ENCODE measurements around the gene TET2. TPM values are rescaled to one million over a fixed set of nuclear protein-coding genes. Genes with fewer than 3 reads are reported as not detected.

TET2 gene
- total RNA-seq, 4 donors from 2014 or later = 27.4 to 40.5 (median 32.4) TPM

- Histone ChIP-seq H3K27me3 (no peaks in the 10 kb centered on the region), H3K9me3 (no peaks in the 10 kb centered on the region), H3K4me3 (replicated peaks in 1 of 3) (no peak overlapping the region), H3K4me1 (no peaks in the 10 kb centered on the region), H3K27ac (no peak overlapping the region), H3K36me3 (peaks cover 34 to 36% of the 10 kb centered on the region in 2 donors)
- intact Hi-C loops (cut with DNase I) = no loop called here
- WGBS, 2 donors = 94 to 97% methylated on average over 1 of the region's 1 CpG
- TF ChIP-seq CTCF (IDR thresholded peaks at IDR 0.05) (no peak), POLR2A (IDR thresholded peaks at IDR 0.05) (no peak)
- DNase-seq = no peak
Observed at GRCh38 chr4:105272002-105272401, 125.3 kb downstream of the TET2 start.

- no peak overlapping the region for H3K27ac ChIP-seq
- no peak overlapping the region for H3K4me3 ChIP-seq (replicated peaks in 1 of 3)
- whole genome bisulfite sequencing, 2 donors = 91% methylated on average over 1 of the region's 1 CpG
- no peak for TF ChIP-seq CTCF (IDR thresholded peaks at IDR 0.05)
- no peak for TF ChIP-seq POLR2A (IDR thresholded peaks at IDR 0.05)
- intact Hi-C loops (cut with DNase I) = no loop called here
- H3K27me3 ChIP-seq = no peaks in the 10 kb centered on the region
- no peaks in the 10 kb centered on the region for H3K4me1 ChIP-seq
- no peaks in the 10 kb centered on the region for H3K9me3 ChIP-seq
- H3K36me3 ChIP-seq = peaks cover 34 to 36% of the 10 kb centered on the region in 2 donors
- no peak for DNase-seq
Observed at GRCh38 chr4:105273230-105273629, 126.6 kb downstream of the TET2 start.

- intact Hi-C loops (cut with DNase I) = no loop called here
- Histone ChIP-seq H3K4me3 (replicated peaks in 1 of 3) (no peak overlapping the region), H3K36me3 (peaks cover 34 to 36% of the 10 kb centered on the region in 2 donors), H3K4me1 (no peaks in the 10 kb centered on the region), H3K9me3 (no peaks in the 10 kb centered on the region), H3K27me3 (no peaks in the 10 kb centered on the region), H3K27ac (no peak overlapping the region)
- 86 to 89% methylated on average over 2 of the region's 2 CpGs for WGBS, 2 donors
- TF ChIP-seq POLR2A (IDR thresholded peaks at IDR 0.05) (no peak), CTCF (IDR thresholded peaks at IDR 0.05) (no peak)
- DNase-seq = no peak
Observed at GRCh38 chr4:105274090-105274489, 127.4 kb downstream of the TET2 start.

- intact Hi-C loops (cut with DNase I) = no loop called here
- no peak for DNase-seq
- Histone ChIP-seq H3K4me1 (no peaks in the 10 kb centered on the region), H3K27me3 (no peaks in the 10 kb centered on the region), H3K9me3 (no peaks in the 10 kb centered on the region), H3K36me3 (peaks cover 31 to 36% of the 10 kb centered on the region in 2 donors), H3K27ac (no peak overlapping the region), H3K4me3 (replicated peaks in 1 of 3) (no peak overlapping the region)
- no peak for TF ChIP-seq CTCF (IDR thresholded peaks at IDR 0.05)
- TF ChIP-seq POLR2A (IDR thresholded peaks at IDR 0.05) = no peak
- 96% methylated on average over 1 of the region's 1 CpG for WGBS, 2 donors
Observed at GRCh38 chr4:105274504-105274903, 127.8 kb downstream of the TET2 start.

GRCh38 chr4:105276361-105277104 is 129.9 kb downstream of the TET2 start:
- 94 to 97% methylated on average over 9 of the region's 9 CpGs for WGBS, 2 donors
- peaks cover 17 to 21% of the 10 kb centered on the region in 2 donors for H3K36me3 ChIP-seq

More at GRCh38 chr4:105276361-105277104, 129.9 kb downstream of the TET2 start:
- TF ChIP-seq CTCF (IDR thresholded peaks at IDR 0.05) = no peak
- TF ChIP-seq POLR2A (IDR thresholded peaks at IDR 0.05) = no peak
- Histone ChIP-seq H3K27ac (no peak overlapping the region), H3K9me3 (no peaks in the 10 kb centered on the region), H3K27me3 (no peaks in the 10 kb centered on the region), H3K4me3 (replicated peaks in 1 of 3) (no peak overlapping the region), H3K4me1 (no peaks in the 10 kb centered on the region)
- no peak for DNase-seq
- intact Hi-C loops (cut with DNase I) = no loop called here
